HEK293 (cell line): Measurements from ENCODE around the gene JAZF1.

Experiments
- YY1 ChIP-seq: fragments of 450-650 bp; formaldehyde crosslinking; IDR thresholded peaks from 2 replicates; pipeline ENCODE4 v1.5.1; 2018; ENCODE audit warnings: missing biosample characterization, missing genetic modification characterization
- ZNF658 ChIP-seq: fragments of 450-650 bp; formaldehyde crosslinking; IDR thresholded peaks from 2 replicates; pipeline ENCODE4; 2016; ENCODE audit warnings: missing biosample characterization, missing genetic modification characterization

GRCh38 chr7:28155964-28156363, 24.6 kb downstream of the JAZF1 start:
- TF ChIP-seq YY1 (tag by site-specific recombination) = no peak
- no peak for TF ChIP-seq ZNF658 (tag by site-specific recombination)
